Measurements from ENCODE around the gene TM4SF5.

TM4SF5 gene

GRCh38 chr17:4750606-4751005 lies 21.1 kb upstream of the TM4SF5 start:
- Histone ChIP-seq H3K4me1 (ENCODE audit: control insufficient read depth in 1 of 2, insufficient read depth in 2 of 2, low read length in 2 of 2) (no peaks in the 10 kb centered on the region), H3K4me3 (ENCODE audit: low read depth, low read length) (no peak overlapping the region), H3K27me3 (ENCODE audit: insufficient read depth, low read length) (no peaks in the 10 kb centered on the region), H3K4me2 (ENCODE audit: low read length) (no peak overlapping the region), H3K79me2 (ENCODE audit: control insufficient read depth, insufficient read depth, low read length, poor library complexity) (no peaks in the 10 kb centered on the region), H3K9ac (ENCODE audit: low read length) (no peak overlapping the region), H2BK120ac (ENCODE audit: insufficient read depth, low read length, poor library complexity) (no peak overlapping the region), H3K36me3 (ENCODE audit: control insufficient read depth in 1 of 2, insufficient read depth in 2 of 2, low read length in 2 of 2) (no peaks in the 10 kb centered on the region), H2AFZ (ENCODE audit: insufficient read depth, low read length, poor library complexity) (no peak overlapping the region), H3K27ac (ENCODE audit: low read depth, low read length) (no peak overlapping the region), H3K14ac (ENCODE audit: low read length) (no peak overlapping the region), H3K9me3 (ENCODE audit: insufficient read depth, low read depth, low read length) (peaks cover 3% of the 10 kb centered on the region), H3K79me1 (ENCODE audit: low read length) (no peaks in the 10 kb centered on the region), H4K8ac (ENCODE audit: low read depth, low read length) (no peak overlapping the region), H2BK5ac (ENCODE audit: low read depth, low read length, poor library complexity) (no peak overlapping the region), H3K18ac (ENCODE audit: low read length) (no peak overlapping the region), H2BK12ac (ENCODE audit: low read length) (no peak overlapping the region), H3K23ac (ENCODE audit: low read length) (no peak overlapping the region), H2AK5ac (ENCODE audit: low read length) (no peak overlapping the region), H3K4ac (ENCODE audit: low read depth, low read length) (no peak overlapping the region), H4K91ac (ENCODE audit: low read depth, low read length) (no peak overlapping the region), H4K12ac (ENCODE audit: low read depth, low read length) (no peak overlapping the region)
- WGBS (ENCODE audit: extremely low coverage, insufficient coverage, insufficient read length) = no CpG with 5 or more reads among the region's 3 CpGs
- no peak for DNase-seq

GRCh38 chr17:4751932-4752331 lies 19.8 kb upstream of the TM4SF5 start:
- WGBS (ENCODE audit: extremely low coverage, insufficient coverage, insufficient read length) = no CpG with 5 or more reads among the region's 5 CpGs
- H3K4ac ChIP-seq (ENCODE audit: low read depth, low read length) = no peak overlapping the region
- H3K27me3 ChIP-seq (ENCODE audit: insufficient read depth, low read length) = no peaks in the 10 kb centered on the region
- no peak overlapping the region for H4K91ac ChIP-seq (ENCODE audit: low read depth, low read length)
- H2BK12ac ChIP-seq (ENCODE audit: low read length) = no peak overlapping the region
- no peak overlapping the region for H3K23ac ChIP-seq (ENCODE audit: low read length)
- H3K27ac ChIP-seq (ENCODE audit: low read depth, low read length) = no peak overlapping the region
- no peak overlapping the region for H2BK120ac ChIP-seq (ENCODE audit: insufficient read depth, low read length, poor library complexity)
- no peak overlapping the region for H3K9ac ChIP-seq (ENCODE audit: low read length)
- H3K4me3 ChIP-seq (ENCODE audit: low read depth, low read length) = no peak overlapping the region
- no peak overlapping the region for H4K12ac ChIP-seq (ENCODE audit: low read depth, low read length)
- H3K4me2 ChIP-seq (ENCODE audit: low read length) = no peak overlapping the region
- H3K9me3 ChIP-seq (ENCODE audit: insufficient read depth, low read depth, low read length) = no peaks in the 10 kb centered on the region
- no peaks in the 10 kb centered on the region for H3K79me2 ChIP-seq (ENCODE audit: control insufficient read depth, insufficient read depth, low read length, poor library complexity)
- H3K79me1 ChIP-seq (ENCODE audit: low read length) = no peaks in the 10 kb centered on the region
- no peak for DNase-seq
- H3K14ac ChIP-seq (ENCODE audit: low read length) = no peak overlapping the region
- H4K8ac ChIP-seq (ENCODE audit: low read depth, low read length) = no peak overlapping the region
- no peak overlapping the region for H2AK5ac ChIP-seq (ENCODE audit: low read length)
- H3K36me3 ChIP-seq (ENCODE audit: control insufficient read depth in 1 of 2, insufficient read depth in 2 of 2, low read length in 2 of 2) = no peaks in the 10 kb centered on the region
- H3K18ac ChIP-seq (ENCODE audit: low read length) = no peak overlapping the region
- no peak overlapping the region for H2BK5ac ChIP-seq (ENCODE audit: low read depth, low read length, poor library complexity)
- no peaks in the 10 kb centered on the region for H3K4me1 ChIP-seq (ENCODE audit: control insufficient read depth in 1 of 2, insufficient read depth in 2 of 2, low read length in 2 of 2)
- H2AFZ ChIP-seq (ENCODE audit: insufficient read depth, low read length, poor library complexity) = no peak overlapping the region

- no CpG with 5 or more reads among the region's 1 CpG for WGBS (ENCODE audit: extremely low coverage, insufficient coverage, insufficient read length)
- no peak overlapping the region for H3K4ac ChIP-seq (ENCODE audit: low read depth, low read length)
- no peak overlapping the region for H4K8ac ChIP-seq (ENCODE audit: low read depth, low read length)
- no peak overlapping the region for H2AFZ ChIP-seq (ENCODE audit: insufficient read depth, low read length, poor library complexity)
- H3K4me1 ChIP-seq (ENCODE audit: control insufficient read depth in 1 of 2, insufficient read depth in 2 of 2, low read length in 2 of 2) = no peaks in the 10 kb centered on the region
- H3K27me3 ChIP-seq (ENCODE audit: insufficient read depth, low read length) = no peaks in the 10 kb centered on the region
- H2BK5ac ChIP-seq (ENCODE audit: low read depth, low read length, poor library complexity) = no peak overlapping the region
- H3K4me2 ChIP-seq (ENCODE audit: low read length) = no peak overlapping the region
- H2AK5ac ChIP-seq (ENCODE audit: low read length) = no peak overlapping the region
- H3K18ac ChIP-seq (ENCODE audit: low read length) = no peak overlapping the region
- H3K23ac ChIP-seq (ENCODE audit: low read length) = peak overlapping the region; percentile 94
- no peak for DNase-seq
- H3K79me2 ChIP-seq (ENCODE audit: control insufficient read depth, insufficient read depth, low read length, poor library complexity) = no peaks in the 10 kb centered on the region
- H2BK120ac ChIP-seq (ENCODE audit: insufficient read depth, low read length, poor library complexity) = no peak overlapping the region
- H3K14ac ChIP-seq (ENCODE audit: low read length) = no peak overlapping the region
- no peak overlapping the region for H3K4me3 ChIP-seq (ENCODE audit: low read depth, low read length)
- H3K79me1 ChIP-seq (ENCODE audit: low read length) = no peaks in the 10 kb centered on the region
- no peak overlapping the region for H2BK12ac ChIP-seq (ENCODE audit: low read length)
- no peaks in the 10 kb centered on the region for H3K9me3 ChIP-seq (ENCODE audit: insufficient read depth, low read depth, low read length)
- no peak overlapping the region for H3K27ac ChIP-seq (ENCODE audit: low read depth, low read length)
- no peak overlapping the region for H3K9ac ChIP-seq (ENCODE audit: low read length)
- H3K36me3 ChIP-seq (ENCODE audit: control insufficient read depth in 1 of 2, insufficient read depth in 2 of 2, low read length in 2 of 2) = no peaks in the 10 kb centered on the region
- no peak overlapping the region for H4K91ac ChIP-seq (ENCODE audit: low read depth, low read length)
- no peak overlapping the region for H4K12ac ChIP-seq (ENCODE audit: low read depth, low read length)
Measured at GRCh38 chr17:4753392-4753791, 18.3 kb upstream of the TM4SF5 start.

GRCh38 chr17:4759776-4760236 lies 11.9 kb upstream of the TM4SF5 start:
- H2BK5ac ChIP-seq (ENCODE audit: low read depth, low read length, poor library complexity) = no peak overlapping the region
- H3K27ac ChIP-seq (ENCODE audit: low read depth, low read length) = no peak overlapping the region
- H3K9me3 ChIP-seq (ENCODE audit: insufficient read depth, low read depth, low read length) = no peaks in the 10 kb centered on the region
- DNase-seq = no peak
- H3K4ac ChIP-seq (ENCODE audit: low read depth, low read length) = no peak overlapping the region
- H3K4me1 ChIP-seq (ENCODE audit: control insufficient read depth in 1 of 2, insufficient read depth in 2 of 2, low read length in 2 of 2) = no peaks in the 10 kb centered on the region
- no peak overlapping the region for H3K9ac ChIP-seq (ENCODE audit: low read length)
- H3K4me2 ChIP-seq (ENCODE audit: low read length) = no peak overlapping the region
- H2BK12ac ChIP-seq (ENCODE audit: low read length) = no peak overlapping the region
- no peak overlapping the region for H2AK5ac ChIP-seq (ENCODE audit: low read length)
- H3K79me1 ChIP-seq (ENCODE audit: low read length) = no peaks in the 10 kb centered on the region
- no peaks in the 10 kb centered on the region for H3K27me3 ChIP-seq (ENCODE audit: insufficient read depth, low read length)
- no peak overlapping the region for H2BK120ac ChIP-seq (ENCODE audit: insufficient read depth, low read length, poor library complexity)
- H3K36me3 ChIP-seq (ENCODE audit: control insufficient read depth in 1 of 2, insufficient read depth in 2 of 2, low read length in 2 of 2) = no peaks in the 10 kb centered on the region
- no peaks in the 10 kb centered on the region for H3K79me2 ChIP-seq (ENCODE audit: control insufficient read depth, insufficient read depth, low read length, poor library complexity)
- H3K14ac ChIP-seq (ENCODE audit: low read length) = no peak overlapping the region
- WGBS (ENCODE audit: extremely low coverage, insufficient coverage, insufficient read length) = no CpG with 5 or more reads among the region's 10 CpGs
- no peak overlapping the region for H4K8ac ChIP-seq (ENCODE audit: low read depth, low read length)
- no peak overlapping the region for H3K4me3 ChIP-seq (ENCODE audit: low read depth, low read length)
- no peak overlapping the region for H2AFZ ChIP-seq (ENCODE audit: insufficient read depth, low read length, poor library complexity)
- no peak overlapping the region for H4K91ac ChIP-seq (ENCODE audit: low read depth, low read length)
- H3K18ac ChIP-seq (ENCODE audit: low read length) = no peak overlapping the region
- H3K23ac ChIP-seq (ENCODE audit: low read length) = no peak overlapping the region
- H4K12ac ChIP-seq (ENCODE audit: low read depth, low read length) = no peak overlapping the region

Data from trophoblast cell (in vitro differentiated cells and primary cell).